ENCODE measurements around the gene CAD. TPM values are rescaled to one million over a fixed set of nuclear protein-coding genes. Genes with fewer than 3 reads are reported as not detected.

CAD gene
- total RNA-seq, 8 experiments from 2014 or later, result 20.5 to 72.3 (median 31.5) TPM

GRCh38 chr2:27281855-27282559 is 64.8 kb downstream of the CAD start, which contains the start of gene TRIM54:
Gene TRIM54, plus strand, starts transcription at chr2:27282429. Its CDS starts 303 bp downstream, at chr2:27282732.
- 0 to 63% (median 42%) methylated on average over 1 to 5 of the region's 5 CpGs; no CpG with 5 or more reads in 2 of the 10 experiments for WGBS, 10 experiments
- H3K4me1 ChIP-seq (replicated peaks in 1 of 2), result peaks cover 9 to 11% of the 10 kb centered on the region in 2 donors
- H3K4me3 ChIP-seq, result no peak within 1 kb of the TSS
- peak in 7 of 8 experiments; percentile 19 to 70 (median 57) for ATAC-seq (replicated peaks in 6 of 8)
- in situ Hi-C loops (cut with MboI; ENCODE audit: low pct_unique_long_range_greater_than_20kb in 2 of 9, low sequenced_read_pairs in 9 of 9, unreplicated experiment in 9 of 9), result loop anchor here in 6 of 9 experiments (10.0 to 25.0 kb wide), 3 partner anchors 170 to 320 kb away; partner anchors contain the start of genes ABHD1 (in 3 of the 6), CGREF1 (in 3 of the 6) and MAPRE3 (in 3 of the 6)
- no peak within 1 kb of the TSS for H3K27ac ChIP-seq

DNA sequence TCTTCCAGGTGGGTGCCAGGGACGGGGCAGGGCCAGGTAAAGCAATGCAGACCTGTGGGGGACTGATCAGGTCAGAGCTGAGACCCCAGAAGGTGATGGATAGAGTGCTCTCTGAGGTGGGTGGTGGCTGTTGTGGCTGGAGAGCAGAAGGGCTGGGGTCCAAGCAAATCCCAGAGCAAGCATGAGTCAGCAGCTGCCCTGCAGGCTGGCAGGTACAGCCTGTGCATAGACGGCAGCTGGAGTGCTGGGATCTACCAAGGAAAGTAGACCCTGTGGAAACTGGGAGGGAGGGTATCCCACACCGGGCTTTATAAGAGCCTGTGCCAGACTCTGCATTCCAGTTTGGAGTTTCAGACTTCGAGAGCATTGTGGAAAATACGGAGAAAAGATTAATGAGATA is 65.7 kb downstream of the CAD start:
- Histone ChIP-seq H3K27ac (no peak overlapping the region), H3K4me1 (replicated peaks in 1 of 2) (peaks cover 9 to 11% of the 10 kb centered on the region in 2 donors), H3K4me3 (no peak overlapping the region)
- peak in 5 of 8 experiments; percentile 62 to 73 (median 65) for ATAC-seq (replicated peaks in 6 of 8)
- in situ Hi-C loops (cut with MboI; ENCODE audit: low pct_unique_long_range_greater_than_20kb in 2 of 9, low sequenced_read_pairs in 9 of 9, unreplicated experiment in 9 of 9), result loop anchor here in 6 of 9 experiments (10.0 to 25.0 kb wide), 3 partner anchors 171 to 321 kb away; partner anchors contain the start of genes ABHD1 (in 3 of the 6), CGREF1 (in 3 of the 6) and MAPRE3 (in 3 of the 6)
- 41 to 83% (median 63%) methylated on average over 1 to 4 of the region's 5 CpGs; no CpG with 5 or more reads in 2 of the 10 experiments for WGBS, 10 experiments

- peaks cover 9 to 11% of the 10 kb centered on the region in 2 donors for H3K4me1 ChIP-seq (replicated peaks in 1 of 2)
- WGBS, 10 experiments, result 57 to 100% (median 78%) methylated on average over 1 of the region's 1 CpG; no CpG with 5 or more reads in 4 of the 10 experiments
- no peak for ATAC-seq (replicated peaks in 6 of 8)
- in situ Hi-C loops (cut with MboI; ENCODE audit: low pct_unique_long_range_greater_than_20kb in 2 of 9, low sequenced_read_pairs in 9 of 9, unreplicated experiment in 9 of 9), result loop anchor here in 6 of 9 experiments (10.0 to 25.0 kb wide), 3 partner anchors 173 to 323 kb away; partner anchors contain the start of genes ABHD1 (in 3 of the 6), CGREF1 (in 3 of the 6) and MAPRE3 (in 3 of the 6)
- no peak overlapping the region for H3K27ac ChIP-seq
- no peak overlapping the region for H3K4me3 ChIP-seq
These were observed 67.8 kb downstream of the CAD start for GRCh38 chr2:27284996-27285395.

DNA sequence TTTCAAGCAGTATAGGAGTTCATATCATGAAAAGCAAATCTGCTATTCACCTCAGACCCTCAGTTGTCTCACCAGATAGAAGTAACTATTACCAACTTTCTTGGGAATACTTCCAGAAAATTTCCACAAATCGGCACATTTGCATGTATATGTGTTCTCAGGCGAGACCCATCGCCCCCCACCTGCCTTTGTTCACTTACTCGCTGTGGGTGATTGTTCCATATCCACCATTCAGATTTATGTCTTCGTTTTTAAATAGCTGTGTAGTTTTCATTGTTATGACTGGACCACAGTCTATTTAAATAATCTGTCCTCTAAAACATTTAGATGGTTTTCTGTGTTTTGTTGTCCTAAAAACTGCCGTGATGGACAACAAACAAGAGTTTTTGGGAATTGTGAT is 68.3 kb downstream of the CAD start:
- WGBS, 10 experiments, result 8 to 75% (median 57%) methylated on average over 1 to 6 of the region's 6 CpGs
- H3K4me1 ChIP-seq (replicated peaks in 1 of 2), result peaks cover 9 to 11% of the 10 kb centered on the region in 2 donors
- no peak overlapping the region for H3K27ac ChIP-seq
- ATAC-seq (replicated peaks in 6 of 8), result no peak
- in situ Hi-C loops (cut with MboI; ENCODE audit: low pct_unique_long_range_greater_than_20kb in 2 of 9, low sequenced_read_pairs in 9 of 9, unreplicated experiment in 9 of 9), result loop anchor here in 6 of 9 experiments (10.0 to 25.0 kb wide), 3 partner anchors 173 to 323 kb away; partner anchors contain the start of genes ABHD1 (in 3 of the 6), CGREF1 (in 3 of the 6) and MAPRE3 (in 3 of the 6)
- H3K4me3 ChIP-seq, result no peak overlapping the region

DNA sequence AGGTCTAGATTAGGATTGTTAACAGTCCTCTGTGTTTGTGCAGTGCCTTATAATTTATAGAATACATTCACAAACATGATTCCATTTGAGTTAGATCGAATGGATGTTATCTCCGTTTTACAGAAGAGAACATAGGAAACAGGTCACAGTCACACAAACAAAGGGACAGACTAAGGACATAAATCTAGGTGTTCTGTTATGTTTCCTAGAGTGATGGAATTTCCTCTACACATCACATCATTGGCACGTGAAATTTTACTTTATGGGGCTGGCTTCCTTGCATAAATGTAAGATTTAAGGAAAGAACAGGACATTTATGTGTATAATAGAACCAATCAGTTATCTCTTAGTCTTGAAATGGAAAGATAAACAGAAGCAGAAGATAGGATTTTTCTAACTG is 71.4 kb downstream of the CAD start:
- H3K4me3 ChIP-seq, result no peak overlapping the region
- 23 to 80% (median 57%) methylated on average over 2 to 3 of the region's 3 CpGs; no CpG with 5 or more reads in 1 of the 10 experiments for WGBS, 10 experiments

DNA sequence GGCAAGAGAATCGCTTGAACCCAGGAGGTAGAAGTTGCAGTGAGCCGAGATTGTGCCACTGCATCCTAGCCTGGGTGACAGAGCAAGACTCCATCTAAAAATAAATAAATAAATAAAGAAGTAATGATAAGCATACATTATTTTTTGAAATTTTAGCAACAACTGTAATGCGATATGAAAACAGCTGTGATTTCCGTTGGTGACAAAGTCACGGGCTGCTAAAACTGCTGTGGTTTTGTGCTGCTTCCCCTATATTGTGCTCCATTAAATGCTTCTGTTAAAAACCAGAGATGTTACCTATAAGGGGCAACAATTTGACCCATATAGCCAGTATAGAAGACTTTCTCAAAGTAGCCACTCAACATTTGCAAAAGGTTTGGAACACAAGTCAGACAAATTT is 73.4 kb downstream of the CAD start:
- in situ Hi-C loops (cut with MboI; ENCODE audit: low pct_unique_long_range_greater_than_20kb in 2 of 9, low sequenced_read_pairs in 9 of 9, unreplicated experiment in 9 of 9), result loop anchor here in 5 of 9 experiments (25.0 kb wide), 2 partner anchors 178 to 328 kb away; partner anchors contain the start of genes ABHD1 (in 3 of the 5), CGREF1 (in 3 of the 5) and MAPRE3 (in 3 of the 5)
- Histone ChIP-seq H3K4me3 (no peak overlapping the region), H3K27ac (no peak overlapping the region), H3K4me1 (replicated peaks in 1 of 2) (peaks cover 0 to 2% of the 10 kb centered on the region in 2 donors)
- WGBS, 10 experiments, result 85 to 100% (median 92%) methylated on average over 1 to 5 of the region's 5 CpGs; no CpG with 5 or more reads in 1 of the 10 experiments
- no peak for ATAC-seq (replicated peaks in 6 of 8)

More for the DNA sequence above, 71.4 kb downstream of the CAD start:
- no peak overlapping the region for H3K27ac ChIP-seq
- H3K4me1 ChIP-seq (replicated peaks in 1 of 2), result peaks cover 0 to 2% of the 10 kb centered on the region in 2 donors
- ATAC-seq (replicated peaks in 6 of 8), result no peak
- in situ Hi-C loops (cut with MboI; ENCODE audit: low pct_unique_long_range_greater_than_20kb in 2 of 9, low sequenced_read_pairs in 9 of 9, unreplicated experiment in 9 of 9), result loop anchor here in 6 of 9 experiments (10.0 to 25.0 kb wide), 3 partner anchors 176 to 326 kb away; partner anchors contain the start of genes ABHD1 (in 3 of the 6), CGREF1 (in 3 of the 6) and MAPRE3 (in 3 of the 6)

- Histone ChIP-seq H3K4me3 (no peak overlapping the region), H3K27ac (no peak overlapping the region), H3K4me1 (replicated peaks in 1 of 2) (peaks cover 0 to 2% of the 10 kb centered on the region in 2 donors)
- WGBS, 10 experiments, result 0 to 50% (median 20%) methylated on average over 1 to 2 of the region's 6 CpGs; no CpG with 5 or more reads in 3 of the 10 experiments
- in situ Hi-C loops (cut with MboI; ENCODE audit: low pct_unique_long_range_greater_than_20kb in 2 of 9, low sequenced_read_pairs in 9 of 9, unreplicated experiment in 9 of 9), result loop anchor here in 5 of 9 experiments (25.0 kb wide), 2 partner anchors 180 to 330 kb away; partner anchors contain the start of genes ABHD1 (in 3 of the 5), CGREF1 (in 3 of the 5) and MAPRE3 (in 3 of the 5)
- ATAC-seq (replicated peaks in 6 of 8), result peak in 1 of 8 experiments; percentile 26
These were observed 74.7 kb downstream of the CAD start for GRCh38 chr2:27291865-27292264.

Other genes with a start within 250 kb of the CAD start
- gene MAPRE3, start 246.7 kb upstream of the CAD start, total RNA-seq, result 10 to 100 TPM in 7 of 8 experiments, 1 to 10 TPM in 1; 8.7 to 44.8 (median 26.8) TPM
- gene TMEM214, start 184.4 kb upstream of the CAD start, total RNA-seq, result 10 to 100 TPM; 11.8 to 44.1 (median 30.1) TPM
- gene AGBL5, start 165.7 kb upstream of the CAD start, total RNA-seq, result 10 to 100 TPM; 11.0 to 47.1 (median 34.8) TPM
- gene OST4, start 145.7 kb upstream of the CAD start, total RNA-seq, result 100 to 1,000 TPM; 289 to 626 (median 350) TPM
- 10 to 100 TPM in 4 of 8 experiments, 1 to 10 TPM in 4; 1.4 to 24.6 (median 12.1) TPM for gene EMILIN1, start 138.8 kb upstream of the CAD start, total RNA-seq
- gene KHK, start 130.6 kb upstream of the CAD start, total RNA-seq, result 1 to 10 TPM in 7 of 8 experiments, under 1 TPM in 1; 0.72 to 5.4 (median 3.4) TPM
- gene CGREF1, start 98.2 kb upstream of the CAD start, total RNA-seq, result 10 to 100 TPM in 3 of 8 experiments, 1 to 10 TPM in 5; 4.4 to 27.3 (median 9.8) TPM
- gene ABHD1, start 93.6 kb upstream of the CAD start, total RNA-seq, result 1 to 10 TPM in 6 of 8 experiments, under 1 TPM in 1, not detected in 1; 0.94 to 2.9 (median 1.7) TPM
- gene PREB, start 82.7 kb upstream of the CAD start, total RNA-seq, result 10 to 100 TPM; 22.9 to 41.5 (median 38.2) TPM
- gene PRR30, start 78.0 kb upstream of the CAD start, total RNA-seq, result 1 to 10 TPM in 1 of 8 experiments, under 1 TPM in 5, not detected in 2; 0.11 to 1.5 (median 0.32) TPM
- under 1 TPM in 6 of 8 experiments, not detected in 2; 0.09 to 0.66 (median 0.23) TPM for gene TCF23, start 68.4 kb upstream of the CAD start, total RNA-seq
- 100 to 1,000 TPM in 6 of 8 experiments, 10 to 100 TPM in 2; 77.0 to 252 (median 123) TPM for gene ATRAID, start 5.3 kb upstream of the CAD start, total RNA-seq
- 10 to 100 TPM; 16.0 to 59.5 (median 33.7) TPM for gene SLC5A6, start 5.1 kb upstream of the CAD start, total RNA-seq
- 1 to 10 TPM in 1 of 8 experiments, under 1 TPM in 7; 0.27 to 1.6 (median 0.61) TPM for gene SLC30A3, start 45.7 kb downstream of the CAD start, total RNA-seq
- gene DNAJC5G, start 58.1 kb downstream of the CAD start, total RNA-seq, result not detected
- gene TRIM54, start 65.1 kb downstream of the CAD start, total RNA-seq, result under 1 TPM in 7 of 8 experiments, not detected in 1; 0.25 to 1.00 (median 0.38) TPM
- gene UCN, start 91.1 kb downstream of the CAD start, total RNA-seq, result 1 to 10 TPM in 5 of 8 experiments, under 1 TPM in 2, not detected in 1; 0.61 to 3.5 (median 1.4) TPM
- gene MPV17, start 105.7 kb downstream of the CAD start, total RNA-seq, result 100 to 1,000 TPM in 1 of 8 experiments, 10 to 100 TPM in 7; 36.7 to 141 (median 68.9) TPM
- 10 to 100 TPM; 19.6 to 80.8 (median 33.0) TPM for gene GTF3C2, start 139.4 kb downstream of the CAD start, total RNA-seq
- gene EIF2B4, start 153.0 kb downstream of the CAD start, total RNA-seq, result 10 to 100 TPM; 24.0 to 51.7 (median 34.6) TPM
- gene SNX17, start 153.2 kb downstream of the CAD start, total RNA-seq, result 100 to 1,000 TPM in 2 of 8 experiments, 10 to 100 TPM in 6; 46.1 to 142 (median 83.7) TPM
- 10 to 100 TPM; 12.7 to 22.5 (median 18.6) TPM for gene ZNF513, start 163.4 kb downstream of the CAD start, total RNA-seq
- gene PPM1G, start 192.2 kb downstream of the CAD start, total RNA-seq, result 100 to 1,000 TPM in 2 of 8 experiments, 10 to 100 TPM in 6; 58.0 to 119 (median 77.6) TPM
- gene NRBP1, start 211.3 kb downstream of the CAD start, total RNA-seq, result 100 to 1,000 TPM in 1 of 8 experiments, 10 to 100 TPM in 7; 48.8 to 108 (median 77.5) TPM
- 1 to 10 TPM in 6 of 8 experiments, under 1 TPM in 1, not detected in 1; 0.54 to 3.2 (median 1.7) TPM for gene KRTCAP3, start 225.0 kb downstream of the CAD start, total RNA-seq